Mesodermal cell (in vitro differentiated cells): Measurements from ENCODE around the gene ST8SIA4.

Experiments
- H3K27ac ChIP-seq: 2 replicates; pipeline ENCODE4 v1.7.0; 2013; ENCODE audit warnings: mild to moderate bottlenecking, low read depth, low read length, moderate library complexity; ENCODE audit not compliant: severe bottlenecking
- H3K36me3 ChIP-seq: 2 replicates; pipeline ENCODE4 v1.7.1; 2013; ENCODE audit warnings: mild to moderate bottlenecking, low read length, moderate library complexity; ENCODE audit not compliant: control insufficient read depth, insufficient read depth
- H3K4me1 ChIP-seq: one replicate; pipeline ENCODE4 v1.7.1; 2013; ENCODE audit warnings: mild to moderate bottlenecking, low read length; ENCODE audit not compliant: insufficient read depth, control insufficient read depth, poor library complexity, severe bottlenecking
- H3K4me3 ChIP-seq: 2 replicates; pipeline ENCODE4 v1.7.0; 2013; ENCODE audit warnings: low read length, control low read depth, mild to moderate bottlenecking; ENCODE audit not compliant: insufficient read depth, poor library complexity, severe bottlenecking; ENCODE audit errors: extremely low read depth
- H3K9me3 ChIP-seq: 2 replicates; pipeline ENCODE4 v1.7.1; 2013; ENCODE audit warnings: mild to moderate bottlenecking, low read length, moderate library complexity; ENCODE audit not compliant: control insufficient read depth
- WGBS, 2 experiments: methylation state at CpG; one replicate each; pipeline ENCODE4 v1.1.5; 2013; ENCODE audit warnings: missing lambda C conversion rate in 2 of 2; ENCODE audit not compliant: insufficient coverage in 2 of 2; 5-methylcytosine and 5-hydroxymethylcytosine counted together

The ST8SIA4 gene

DNA sequence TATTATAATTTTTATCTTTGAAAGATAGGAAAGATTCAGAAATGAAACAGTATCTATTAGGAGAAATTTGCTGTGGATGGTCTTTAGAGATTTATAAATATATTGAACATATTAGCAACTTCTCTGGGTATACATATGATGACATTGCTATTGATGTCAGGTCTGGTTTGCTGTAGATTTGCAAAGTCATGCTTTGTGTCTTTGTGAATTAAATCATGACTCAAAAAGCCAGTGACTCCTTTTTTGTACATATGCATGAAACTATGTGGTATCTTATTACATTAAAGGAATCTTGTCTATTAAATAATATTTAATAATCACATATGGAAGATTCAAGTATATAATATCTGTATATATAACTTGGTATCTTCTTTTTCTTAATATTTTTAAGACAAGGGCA, 141.9 kb downstream of the ST8SIA4 start:
- Histone ChIP-seq H3K9me3 (no peaks in the 10 kb centered on the region), H3K4me3 (no peak overlapping the region), H3K36me3 (no peaks in the 10 kb centered on the region), H3K4me1 (no peaks in the 10 kb centered on the region), H3K27ac (no peak overlapping the region)

GRCh38 chr5:100760688-100761087, 142.4 kb downstream of the ST8SIA4 start:
- no peak overlapping the region for H3K27ac ChIP-seq
- H3K4me1 ChIP-seq: no peaks in the 10 kb centered on the region
- WGBS, 2 experiments: 80% methylated on average over 1 of the region's 1 CpG; no CpG with 5 or more reads in 1 of the 2 experiments

GRCh38 chr5:100758780-100759179, 144.3 kb downstream of the ST8SIA4 start:
- no peaks in the 10 kb centered on the region for H3K36me3 ChIP-seq
- H3K4me1 ChIP-seq: no peaks in the 10 kb centered on the region
- no CpG with 5 or more reads among the region's 1 CpG for WGBS, 2 experiments
- no peak overlapping the region for H3K27ac ChIP-seq
- no peaks in the 10 kb centered on the region for H3K9me3 ChIP-seq
- H3K4me3 ChIP-seq: no peak overlapping the region

More at GRCh38 chr5:100760688-100761087, 142.4 kb downstream of the ST8SIA4 start:
- H3K4me3 ChIP-seq: no peak overlapping the region
- H3K36me3 ChIP-seq: no peaks in the 10 kb centered on the region
- H3K9me3 ChIP-seq: no peaks in the 10 kb centered on the region

DNA sequence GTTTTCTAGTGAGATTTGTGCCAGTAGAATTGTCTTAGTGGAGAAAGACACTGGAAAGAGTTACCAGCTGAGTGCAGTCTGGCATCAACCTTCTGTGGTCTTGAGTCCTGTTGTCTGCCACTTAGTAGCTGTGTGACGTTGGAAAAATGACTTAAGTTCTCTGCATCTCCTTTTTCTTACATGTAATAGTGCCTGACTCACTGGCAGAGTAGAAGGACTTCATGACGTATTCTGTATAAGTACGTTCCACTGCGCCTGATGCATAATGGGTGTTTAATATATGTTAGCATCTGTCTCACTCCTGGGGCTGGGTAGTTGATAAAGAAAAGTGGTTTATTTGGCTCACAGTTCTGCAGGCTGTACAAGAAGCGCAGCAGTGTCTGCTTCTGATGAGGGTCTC, 144.8 kb downstream of the ST8SIA4 start:
- no peak overlapping the region for H3K4me3 ChIP-seq
- H3K4me1 ChIP-seq: no peaks in the 10 kb centered on the region
- H3K27ac ChIP-seq: no peak overlapping the region
- no peaks in the 10 kb centered on the region for H3K36me3 ChIP-seq
- no peaks in the 10 kb centered on the region for H3K9me3 ChIP-seq
- 87 to 91% methylated on average over 4 to 5 of the region's 5 CpGs for WGBS, 2 experiments

- Histone ChIP-seq H3K4me1 (no peaks in the 10 kb centered on the region), H3K36me3 (no peaks in the 10 kb centered on the region), H3K9me3 (no peaks in the 10 kb centered on the region), H3K27ac (no peak overlapping the region), H3K4me3 (no peak overlapping the region)
- 10% methylated on average over 2 to 4 of the region's 8 CpGs for WGBS, 2 experiments
These were observed 145.5 kb downstream of the ST8SIA4 start for GRCh38 chr5:100757618-100758017.
